Sigmoid colon (tissue), 4 donors: ENCODE data around the gene EPHA4.

Source experiments
- POLR2AphosphoS5 ChIP-seq, 4 donors: sonication (generic); formaldehyde crosslinking; IDR thresholded peaks; one replicate each; pipeline ENCODE4 v1.6.1; 2017; ENCODE audit warnings: antibody characterized with exemption in 4 of 4
- TF ChIP-seq, protein P1 (sequence below), 4 experiments: fragments of 450-650 bp in 3 of 4; fragments of 200-600 bp in 1 of 4; IDR thresholded peaks; one replicate each; pipeline ENCODE4 v1.5.1; 2016 to 2019; ENCODE audit warnings: antibody characterized with exemption in 4 of 4, mild to moderate bottlenecking in 3 of 4, moderate library complexity in 2 of 4

DNA sequence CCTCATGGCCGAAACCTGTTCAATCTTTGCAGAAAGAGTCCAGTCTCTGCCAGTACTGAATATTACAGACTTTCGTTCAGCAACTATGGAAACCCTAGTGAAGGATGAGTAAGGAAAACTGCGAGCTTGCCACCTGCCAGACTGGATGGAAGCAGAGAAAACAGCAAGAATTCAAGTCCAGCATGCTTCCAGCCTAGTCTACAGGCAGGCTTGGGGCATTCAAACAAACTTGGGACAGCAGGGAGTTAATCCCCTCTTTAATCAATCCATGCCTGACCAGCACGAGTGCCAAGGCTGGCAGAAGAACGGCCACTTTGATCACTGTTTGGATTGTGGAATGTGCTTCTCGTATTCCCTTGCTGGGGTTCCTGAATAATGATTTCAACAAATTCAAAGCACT lies 145.2 kb downstream of the EPHA4 start:
- TF ChIP-seq, protein P1, sequence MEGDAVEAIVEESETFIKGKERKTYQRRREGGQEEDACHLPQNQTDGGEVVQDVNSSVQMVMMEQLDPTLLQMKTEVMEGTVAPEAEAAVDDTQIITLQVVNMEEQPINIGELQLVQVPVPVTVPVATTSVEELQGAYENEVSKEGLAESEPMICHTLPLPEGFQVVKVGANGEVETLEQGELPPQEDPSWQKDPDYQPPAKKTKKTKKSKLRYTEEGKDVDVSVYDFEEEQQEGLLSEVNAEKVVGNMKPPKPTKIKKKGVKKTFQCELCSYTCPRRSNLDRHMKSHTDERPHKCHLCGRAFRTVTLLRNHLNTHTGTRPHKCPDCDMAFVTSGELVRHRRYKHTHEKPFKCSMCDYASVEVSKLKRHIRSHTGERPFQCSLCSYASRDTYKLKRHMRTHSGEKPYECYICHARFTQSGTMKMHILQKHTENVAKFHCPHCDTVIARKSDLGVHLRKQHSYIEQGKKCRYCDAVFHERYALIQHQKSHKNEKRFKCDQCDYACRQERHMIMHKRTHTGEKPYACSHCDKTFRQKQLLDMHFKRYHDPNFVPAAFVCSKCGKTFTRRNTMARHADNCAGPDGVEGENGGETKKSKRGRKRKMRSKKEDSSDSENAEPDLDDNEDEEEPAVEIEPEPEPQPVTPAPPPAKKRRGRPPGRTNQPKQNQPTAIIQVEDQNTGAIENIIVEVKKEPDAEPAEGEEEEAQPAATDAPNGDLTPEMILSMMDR (IDR thresholded peaks at IDR 0.05) = no peak
- TF ChIP-seq POLR2AphosphoS5 (IDR thresholded peaks at IDR 0.05) = no peak
